ENCODE measurements around the gene S1PR1. TPM values are rescaled to one million over a fixed set of nuclear protein-coding genes. Genes with fewer than 3 reads are reported as not detected.

S1PR1 gene
- total RNA-seq, 4 donors from 2014 or later = 28.8 to 54.3 (median 47.5) TPM

GRCh38 chr1:101250222-101250621 is 13.4 kb downstream of the S1PR1 start:
- TF ChIP-seq POLR2A (IDR thresholded peaks at IDR 0.05) = no peak
- TF ChIP-seq, protein P1, sequence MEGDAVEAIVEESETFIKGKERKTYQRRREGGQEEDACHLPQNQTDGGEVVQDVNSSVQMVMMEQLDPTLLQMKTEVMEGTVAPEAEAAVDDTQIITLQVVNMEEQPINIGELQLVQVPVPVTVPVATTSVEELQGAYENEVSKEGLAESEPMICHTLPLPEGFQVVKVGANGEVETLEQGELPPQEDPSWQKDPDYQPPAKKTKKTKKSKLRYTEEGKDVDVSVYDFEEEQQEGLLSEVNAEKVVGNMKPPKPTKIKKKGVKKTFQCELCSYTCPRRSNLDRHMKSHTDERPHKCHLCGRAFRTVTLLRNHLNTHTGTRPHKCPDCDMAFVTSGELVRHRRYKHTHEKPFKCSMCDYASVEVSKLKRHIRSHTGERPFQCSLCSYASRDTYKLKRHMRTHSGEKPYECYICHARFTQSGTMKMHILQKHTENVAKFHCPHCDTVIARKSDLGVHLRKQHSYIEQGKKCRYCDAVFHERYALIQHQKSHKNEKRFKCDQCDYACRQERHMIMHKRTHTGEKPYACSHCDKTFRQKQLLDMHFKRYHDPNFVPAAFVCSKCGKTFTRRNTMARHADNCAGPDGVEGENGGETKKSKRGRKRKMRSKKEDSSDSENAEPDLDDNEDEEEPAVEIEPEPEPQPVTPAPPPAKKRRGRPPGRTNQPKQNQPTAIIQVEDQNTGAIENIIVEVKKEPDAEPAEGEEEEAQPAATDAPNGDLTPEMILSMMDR (IDR thresholded peaks at IDR 0.05 in 4 of 5, conservative IDR thresholded peaks at IDR 0.05 in 1 of 5) = no peak
- Histone ChIP-seq H3K36me3 (no peaks in the 10 kb centered on the region), H3K27ac (no peak overlapping the region), H3K4me1 (no peaks in the 10 kb centered on the region), H3K9me3 (no peaks in the 10 kb centered on the region), H3K27me3 (no peaks in the 10 kb centered on the region), H3K4me3 (no peak overlapping the region)
- ATAC-seq = no peak
- in situ Hi-C loops (cut with MboI; ENCODE audit: low sequenced_read_pairs in 4 of 4) (no loop called here), intact Hi-C loops (cut with DNase I; ENCODE audit: low total_unique reads) (no loop called here)
- DNase-seq = no peak

- H3K4me3 ChIP-seq = no peak overlapping the region
- in situ Hi-C loops (cut with MboI; ENCODE audit: low sequenced_read_pairs in 4 of 4) (no loop called here), intact Hi-C loops (cut with DNase I; ENCODE audit: low total_unique reads) (no loop called here)
- TF ChIP-seq, protein P1 (IDR thresholded peaks at IDR 0.05 in 4 of 5, conservative IDR thresholded peaks at IDR 0.05 in 1 of 5) = no peak
- no peak for TF ChIP-seq POLR2A (IDR thresholded peaks at IDR 0.05)
- ATAC-seq (no peak), DNase-seq (no peak)
- H3K9me3 ChIP-seq = no peaks in the 10 kb centered on the region
- H3K27ac ChIP-seq = no peak overlapping the region
- no peaks in the 10 kb centered on the region for H3K36me3 ChIP-seq
- no peaks in the 10 kb centered on the region for H3K4me1 ChIP-seq
- H3K27me3 ChIP-seq = no peaks in the 10 kb centered on the region
Observed at GRCh38 chr1:101250656-101251272, 13.9 kb downstream of the S1PR1 start.

DNA sequence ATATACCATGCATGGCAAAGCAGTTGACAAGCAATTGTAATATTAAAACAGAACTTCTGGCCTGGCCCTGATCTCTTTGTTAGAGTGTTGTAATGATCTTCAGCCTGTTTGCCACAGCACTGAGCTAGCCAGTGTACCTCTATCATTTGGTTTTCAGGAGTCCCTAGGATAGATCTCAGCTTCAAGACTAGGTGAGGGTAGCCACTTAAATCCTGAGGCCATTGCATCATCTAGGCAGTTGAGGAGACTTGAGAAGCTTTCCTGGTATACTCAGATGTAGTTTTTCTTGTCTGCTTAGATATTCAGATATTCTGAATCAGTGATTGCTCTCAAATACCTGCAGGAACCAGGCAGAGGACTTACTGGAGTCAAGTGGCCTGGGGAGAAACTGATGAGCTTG is 14.7 kb downstream of the S1PR1 start:
- Histone ChIP-seq H3K4me1 (no peaks in the 10 kb centered on the region), H3K27ac (no peak overlapping the region)

DNA sequence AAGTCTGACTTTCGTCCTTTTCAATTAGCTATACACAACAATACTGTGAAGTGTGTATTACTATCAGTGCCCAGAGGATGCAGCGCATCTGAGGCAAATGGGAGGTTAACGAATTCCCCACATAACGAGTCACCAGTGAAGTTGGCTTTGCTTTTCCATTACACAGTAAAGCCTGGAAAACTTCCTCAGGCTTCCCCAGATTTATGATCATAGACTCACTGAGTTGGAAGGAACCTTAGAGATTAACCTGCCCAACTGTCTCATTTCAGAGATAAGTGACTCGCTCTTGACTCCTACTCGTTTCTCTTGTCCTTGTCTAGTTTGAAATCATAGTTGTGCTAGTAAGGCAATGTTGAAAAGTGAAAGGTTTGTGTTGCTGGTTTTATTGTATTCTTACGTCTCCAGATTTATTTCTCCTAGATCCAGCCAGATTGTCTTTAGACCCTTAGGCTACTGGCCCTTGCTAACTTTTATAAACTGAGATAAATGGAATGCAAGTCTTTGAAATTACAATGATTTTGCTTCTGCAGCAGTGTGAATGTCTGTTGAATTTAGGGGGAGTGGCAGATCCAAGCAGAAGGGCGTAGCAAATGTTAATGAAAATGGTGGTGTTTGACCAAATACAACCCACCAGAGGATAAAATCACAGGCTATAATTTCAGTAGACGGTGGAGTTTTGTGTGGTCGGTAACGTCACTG is 17.3 kb downstream of the S1PR1 start:
- Histone ChIP-seq H3K9me3 (no peaks in the 10 kb centered on the region), H3K27me3 (no peaks in the 10 kb centered on the region), H3K4me3 (no peak overlapping the region), H3K27ac (no peak overlapping the region), H3K36me3 (no peaks in the 10 kb centered on the region), H3K4me1 (no peaks in the 10 kb centered on the region)
- DNase-seq (no peak), ATAC-seq (no peak)
- intact Hi-C loops (cut with DNase I; ENCODE audit: low total_unique reads) (no loop called here), in situ Hi-C loops (cut with MboI; ENCODE audit: low sequenced_read_pairs in 4 of 4) (no loop called here)
- TF ChIP-seq, protein P1 (IDR thresholded peaks at IDR 0.05 in 4 of 5, conservative IDR thresholded peaks at IDR 0.05 in 1 of 5) = no peak
- TF ChIP-seq POLR2A (IDR thresholded peaks at IDR 0.05) = no peak

More for the DNA sequence above, 14.7 kb downstream of the S1PR1 start:
- intact Hi-C loops (cut with DNase I; ENCODE audit: low total_unique reads) = no loop called here
- no peak for DNase-seq
- ATAC-seq = no peak
- Histone ChIP-seq H3K4me3 (no peak overlapping the region), H3K27me3 (no peaks in the 10 kb centered on the region), H3K36me3 (no peaks in the 10 kb centered on the region), H3K9me3 (no peaks in the 10 kb centered on the region)
- no peak for TF ChIP-seq POLR2A (IDR thresholded peaks at IDR 0.05)
- TF ChIP-seq, protein P1 (IDR thresholded peaks at IDR 0.05 in 4 of 5, conservative IDR thresholded peaks at IDR 0.05 in 1 of 5) = no peak
- in situ Hi-C loops (cut with MboI; ENCODE audit: low sequenced_read_pairs in 4 of 4) = no loop called here

Data from gastrocnemius medialis (tissue), 4 donors.